Measurements from ENCODE around the gene ZNF431. TPM values are rescaled to one million over a fixed set of nuclear protein-coding genes. Genes with fewer than 3 reads are reported as not detected.

The ZNF431 gene
- total and polyA plus RNA-seq, 5 donors from 2014 or later = 6.9 to 23.9 (median 8.4) TPM

Other genes starting within 250 kb of the ZNF431 start
- 5.7 TPM for gene ZNF85, start 218.8 kb upstream of the ZNF431 start, total RNA-seq
- 10 to 100 TPM in 2 of 4 donors, 1 to 10 TPM in 2; 8.3 to 10.4 (median 9.4) TPM for gene ZNF85, start 218.8 kb upstream of the ZNF431 start, polyA plus RNA-seq
- 37.6 TPM for gene ZNF430, start 121.4 kb upstream of the ZNF431 start, total RNA-seq
- 10 to 100 TPM; 36.2 to 59.1 (median 49.5) TPM for gene ZNF430, start 121.4 kb upstream of the ZNF431 start, polyA plus RNA-seq
- gene ZNF714, start 59.8 kb upstream of the ZNF431 start, total RNA-seq = 14.7 TPM
- gene ZNF714, start 59.8 kb upstream of the ZNF431 start, polyA plus RNA-seq = 10 to 100 TPM; 12.0 to 15.4 (median 13.5) TPM
- gene ZNF708, start 187.4 kb downstream of the ZNF431 start, total RNA-seq = 14.3 TPM
- gene ZNF708, start 187.4 kb downstream of the ZNF431 start, polyA plus RNA-seq = 10 to 100 TPM in 3 of 4 donors, 1 to 10 TPM in 1; 8.5 to 16.0 (median 11.8) TPM
- 6.7 TPM for gene ZNF738, start 217.0 kb downstream of the ZNF431 start, total RNA-seq
- gene ZNF738, start 217.0 kb downstream of the ZNF431 start, polyA plus RNA-seq = 1 to 10 TPM; 2.9 to 6.4 (median 4.2) TPM

Data from CD4-positive, CD25-positive, alpha-beta regulatory T cell (primary cell).